ENCODE results near the gene TAS1R2.
"Not testable (repeated sequence)": the region's sequence is repeated elsewhere in the genome, so short reads cannot be mapped to it uniquely, and the experiment has no call there.

DNA sequence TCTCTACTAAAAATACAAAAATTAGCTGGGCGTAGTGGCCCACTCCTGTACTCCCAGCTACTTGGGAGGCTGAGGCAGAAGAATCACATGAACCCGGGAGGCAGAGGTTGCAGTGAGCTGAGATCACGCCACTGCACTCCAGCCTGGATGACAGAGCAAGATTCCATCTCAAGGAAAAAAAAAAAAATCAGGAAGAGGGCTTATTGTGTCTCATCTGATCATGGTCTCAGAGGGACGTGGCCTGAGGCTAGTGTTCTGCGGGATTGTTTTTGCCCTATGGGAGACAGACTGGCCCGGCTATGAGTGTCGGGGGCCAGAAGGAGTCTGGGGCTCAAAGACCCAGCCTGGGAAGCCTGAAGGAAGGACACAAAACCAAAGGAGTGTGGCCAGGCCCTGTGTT is 32.4 kb upstream of the TAS1R2 start:
- TF ChIP-seq, protein P1, sequence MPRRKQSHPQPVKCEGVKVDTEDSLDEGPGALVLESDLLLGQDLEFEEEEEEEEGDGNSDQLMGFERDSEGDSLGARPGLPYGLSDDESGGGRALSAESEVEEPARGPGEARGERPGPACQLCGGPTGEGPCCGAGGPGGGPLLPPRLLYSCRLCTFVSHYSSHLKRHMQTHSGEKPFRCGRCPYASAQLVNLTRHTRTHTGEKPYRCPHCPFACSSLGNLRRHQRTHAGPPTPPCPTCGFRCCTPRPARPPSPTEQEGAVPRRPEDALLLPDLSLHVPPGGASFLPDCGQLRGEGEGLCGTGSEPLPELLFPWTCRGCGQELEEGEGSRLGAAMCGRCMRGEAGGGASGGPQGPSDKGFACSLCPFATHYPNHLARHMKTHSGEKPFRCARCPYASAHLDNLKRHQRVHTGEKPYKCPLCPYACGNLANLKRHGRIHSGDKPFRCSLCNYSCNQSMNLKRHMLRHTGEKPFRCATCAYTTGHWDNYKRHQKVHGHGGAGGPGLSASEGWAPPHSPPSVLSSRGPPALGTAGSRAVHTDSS (CRISPR knock-in tag; conservative IDR thresholded peaks at IDR 0.05), result not testable (repeated sequence)
- TF ChIP-seq POLR2A (IDR thresholded peaks at IDR 0.05; ENCODE audit: insufficient read depth in 1 of 2, low read depth in 2 of 2, low read length in 2 of 2); HDAC2 (CRISPR knock-in tag; IDR thresholded peaks at IDR 0.05); IRF2 (CRISPR knock-in tag; IDR thresholded peaks at IDR 0.05): not testable (repeated sequence)
- TF ChIP-seq, protein P2, sequence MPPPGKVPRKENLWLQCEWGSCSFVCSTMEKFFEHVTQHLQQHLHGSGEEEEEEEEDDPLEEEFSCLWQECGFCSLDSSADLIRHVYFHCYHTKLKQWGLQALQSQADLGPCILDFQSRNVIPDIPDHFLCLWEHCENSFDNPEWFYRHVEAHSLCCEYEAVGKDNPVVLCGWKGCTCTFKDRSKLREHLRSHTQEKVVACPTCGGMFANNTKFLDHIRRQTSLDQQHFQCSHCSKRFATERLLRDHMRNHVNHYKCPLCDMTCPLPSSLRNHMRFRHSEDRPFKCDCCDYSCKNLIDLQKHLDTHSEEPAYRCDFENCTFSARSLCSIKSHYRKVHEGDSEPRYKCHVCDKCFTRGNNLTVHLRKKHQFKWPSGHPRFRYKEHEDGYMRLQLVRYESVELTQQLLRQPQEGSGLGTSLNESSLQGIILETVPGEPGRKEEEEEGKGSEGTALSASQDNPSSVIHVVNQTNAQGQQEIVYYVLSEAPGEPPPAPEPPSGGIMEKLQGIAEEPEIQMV (CRISPR knock-in tag; IDR thresholded peaks at IDR 0.05; ENCODE audit: low read depth), result not testable (repeated sequence)
- TF ChIP-seq, protein P3, sequence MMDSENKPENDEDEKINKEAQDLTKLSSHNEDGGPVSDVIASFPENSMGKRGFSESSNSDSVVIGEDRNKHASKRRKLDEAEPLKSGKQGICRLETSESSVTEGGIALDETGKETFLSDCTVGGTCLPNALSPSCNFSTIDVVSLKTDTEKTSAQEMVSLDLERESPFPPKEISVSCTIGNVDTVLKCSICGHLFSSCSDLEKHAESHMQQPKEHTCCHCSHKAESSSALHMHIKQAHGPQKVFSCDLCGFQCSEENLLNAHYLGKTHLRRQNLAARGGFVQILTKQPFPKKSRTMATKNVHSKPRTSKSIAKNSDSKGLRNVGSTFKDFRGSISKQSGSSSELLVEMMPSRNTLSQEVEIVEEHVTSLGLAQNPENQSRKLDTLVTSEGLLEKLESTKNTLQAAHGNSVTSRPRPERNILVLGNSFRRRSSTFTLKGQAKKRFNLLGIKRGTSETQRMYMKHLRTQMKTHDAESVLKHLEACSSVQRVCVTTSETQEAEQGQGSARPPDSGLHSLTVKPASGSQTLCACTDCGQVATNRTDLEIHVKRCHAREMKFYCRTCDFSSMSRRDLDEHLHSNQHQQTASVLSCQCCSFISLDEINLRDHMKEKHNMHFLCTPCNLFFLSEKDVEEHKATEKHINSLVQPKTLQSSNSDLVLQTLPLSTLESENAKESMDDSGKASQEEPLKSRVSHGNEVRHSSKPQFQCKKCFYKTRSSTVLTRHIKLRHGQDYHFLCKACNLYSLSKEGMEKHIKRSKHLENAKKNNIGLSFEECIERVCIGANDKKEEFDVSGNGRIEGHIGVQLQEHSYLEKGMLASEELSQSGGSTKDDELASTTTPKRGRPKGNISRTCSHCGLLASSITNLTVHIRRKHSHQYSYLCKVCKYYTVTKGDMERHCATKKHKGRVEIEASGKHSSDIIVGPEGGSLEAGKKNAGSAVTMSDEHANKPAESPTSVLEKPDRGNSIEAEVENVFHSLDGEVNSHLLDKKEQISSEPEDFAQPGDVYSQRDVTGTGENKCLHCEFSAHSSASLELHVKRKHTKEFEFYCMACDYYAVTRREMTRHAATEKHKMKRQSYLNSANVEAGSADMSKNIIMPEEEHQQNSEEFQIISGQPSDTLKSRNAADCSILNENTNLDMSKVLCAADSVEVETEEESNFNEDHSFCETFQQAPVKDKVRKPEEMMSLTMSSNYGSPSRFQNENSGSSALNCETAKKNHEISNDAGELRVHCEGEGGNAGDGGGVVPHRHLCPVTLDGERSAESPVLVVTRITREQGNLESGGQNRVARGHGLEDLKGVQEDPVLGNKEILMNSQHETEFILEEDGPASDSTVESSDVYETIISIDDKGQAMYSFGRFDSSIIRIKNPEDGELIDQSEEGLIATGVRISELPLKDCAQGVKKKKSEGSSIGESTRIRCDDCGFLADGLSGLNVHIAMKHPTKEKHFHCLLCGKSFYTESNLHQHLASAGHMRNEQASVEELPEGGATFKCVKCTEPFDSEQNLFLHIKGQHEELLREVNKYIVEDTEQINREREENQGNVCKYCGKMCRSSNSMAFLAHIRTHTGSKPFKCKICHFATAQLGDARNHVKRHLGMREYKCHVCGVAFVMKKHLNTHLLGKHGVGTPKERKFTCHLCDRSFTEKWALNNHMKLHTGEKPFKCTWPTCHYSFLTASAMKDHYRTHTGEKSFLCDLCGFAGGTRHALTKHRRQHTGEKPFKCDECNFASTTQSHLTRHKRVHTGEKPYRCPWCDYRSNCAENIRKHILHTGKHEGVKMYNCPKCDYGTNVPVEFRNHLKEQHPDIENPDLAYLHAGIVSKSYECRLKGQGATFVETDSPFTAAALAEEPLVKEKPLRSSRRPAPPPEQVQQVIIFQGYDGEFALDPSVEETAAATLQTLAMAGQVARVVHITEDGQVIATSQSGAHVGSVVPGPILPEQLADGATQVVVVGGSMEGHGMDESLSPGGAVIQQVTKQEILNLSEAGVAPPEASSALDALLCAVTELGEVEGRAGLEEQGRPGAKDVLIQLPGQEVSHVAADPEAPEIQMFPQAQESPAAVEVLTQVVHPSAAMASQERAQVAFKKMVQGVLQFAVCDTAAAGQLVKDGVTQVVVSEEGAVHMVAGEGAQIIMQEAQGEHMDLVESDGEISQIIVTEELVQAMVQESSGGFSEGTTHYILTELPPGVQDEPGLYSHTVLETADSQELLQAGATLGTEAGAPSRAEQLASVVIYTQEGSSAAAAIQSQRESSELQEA (CRISPR knock-in tag; IDR thresholded peaks at IDR 0.05; ENCODE audit: not compliant biosample characterization), result not testable (repeated sequence)

Measured in HepG2 (cell line).